K562 (cell line): ENCODE results near the gene GPN1. TPM values are rescaled to one million over a fixed set of nuclear protein-coding genes. Genes with fewer than 3 reads are reported as not detected.

Experiments used
- BRCA1 ChIP-seq, 2 experiments: fragments of 450-650 bp in 1 of 2; sonication (generic) in 1 of 2; formaldehyde crosslinking in 1 of 2; IDR thresholded peaks; 2 replicates each; pipeline versions ENCODE4 v1.5.0 to v1.6.1; 2017 to 2020; ENCODE audit warnings: mild to moderate bottlenecking in 1 of 2, missing genetic modification reagents in 1 of 2
- CTBP1 ChIP-seq: fragments of 450-650 bp; IDR thresholded peaks from 2 replicates; pipeline ENCODE4 v1.6.1; 2016; ENCODE audit warnings: borderline replicate concordance
- ETV6 ChIP-seq, 3 experiments: fragments of 150-350 bp in 1 of 3; sonication (generic) in 1 of 3; formaldehyde crosslinking in 1 of 3; IDR thresholded peaks; 2 replicates each; pipeline versions ENCODE4 v1.6.1 to v1.8.0; 2014 to 2022; ENCODE audit warnings: borderline replicate concordance in 2 of 3, low read depth in 2 of 3, antibody characterized with exemption in 1 of 3, low read length in 1 of 3, mild to moderate bottlenecking in 1 of 3, missing genetic modification reagents in 1 of 3
- EZH2 ChIP-seq: IDR thresholded peaks from 2 replicates; pipeline ENCODE4 v1.6.1; 2012; ENCODE audit warnings: low read depth, mild to moderate bottlenecking, inconsistent platforms, low read length, borderline replicate concordance
- FOXA3 ChIP-seq, 2 experiments: fragments of 450-650 bp in 1 of 2; sonication (generic) in 1 of 2; formaldehyde crosslinking; IDR thresholded peaks in 1 of 2; conservative IDR thresholded peaks in 1 of 2; 2 replicates each; pipeline versions ENCODE4 v1.4.0 to v1.8.0; 2020 to 2022; ENCODE audit warnings: mild to moderate bottlenecking in 2 of 2, missing genetic modification reagents in 1 of 2
- HDAC1 ChIP-seq, 2 experiments: fragments of 450-650 bp; IDR thresholded peaks; 2 replicates each; pipeline ENCODE4 v1.6.1; 2016 to 2017; ENCODE audit warnings: inconsistent platforms in 1 of 2, mild to moderate bottlenecking in 1 of 2, moderate library complexity in 1 of 2
- HMG20B ChIP-seq: fragments of 250-450 bp; sonication (Bioruptor Pico); IDR thresholded peaks from 2 replicates; pipeline ENCODE4 v1.5.0; 2021; ENCODE audit warnings: mild to moderate bottlenecking
- KLF1 ChIP-seq: fragments of 450-650 bp; IDR thresholded peaks from 2 replicates; pipeline ENCODE4 v1.6.1; 2016; ENCODE audit warnings: missing genetic modification characterization, missing compliant biosample characterization
- NCOA1 ChIP-seq: fragments of 450-650 bp; IDR thresholded peaks from 2 replicates; pipeline ENCODE4 v1.6.1; 2016; ENCODE audit warnings: low read depth
- PHB2 ChIP-seq: fragments of 450-650 bp; IDR thresholded peaks from 2 replicates; pipeline ENCODE4 v1.6.1; 2017; ENCODE audit warnings: low read depth
- SMARCC2 ChIP-seq: fragments of 450-650 bp; IDR thresholded peaks from 2 replicates; pipeline ENCODE4 v1.6.1; 2017; ENCODE audit warnings: antibody characterized with exemption, moderate library complexity, mild to moderate bottlenecking, low read depth
- TAF7 ChIP-seq: fragments of 450-650 bp; IDR thresholded peaks from 2 replicates; pipeline ENCODE4 v1.6.1; 2016; ENCODE audit warnings: missing genetic modification characterization, missing compliant biosample characterization
- TCFL5 ChIP-seq: fragments of 250-450 bp; sonication (Bioruptor Pico); conservative IDR thresholded peaks from 2 replicates; pipeline ENCODE4 v1.6.1; 2021; ENCODE audit warnings: mild to moderate bottlenecking, moderate library complexity, matching md5 sums
- ZBTB17 ChIP-seq: fragments of 450-650 bp; formaldehyde crosslinking; IDR thresholded peaks from 2 replicates; pipeline ENCODE4 v1.4.0; 2020; ENCODE audit warnings: mild to moderate bottlenecking
- ZFP30 ChIP-seq: fragments of 250-450 bp; sonication (Bioruptor Pico); IDR thresholded peaks from 2 replicates; pipeline ENCODE4 v1.8.0; 2022; ENCODE audit warnings: moderate library complexity, mild to moderate bottlenecking, inconsistent platforms, borderline replicate concordance
- ZNF217 ChIP-seq: sonication (generic); formaldehyde crosslinking; IDR thresholded peaks from 2 replicates; pipeline ENCODE4 v1.8.0; 2022; ENCODE audit warnings: mild to moderate bottlenecking, missing genetic modification reagents
- polyA plus RNA-seq, 8 experiments: library from polyadenylated mRNA; depleted of rRNA in 4 of 8; stranded (reverse) in 5 of 8; unstranded in 3 of 8; fragments of >200 nt; fragmentation: Nextera tagmentation in 2 of 8; fragmentation: Illumina TruSeq in 1 of 8; extraction: Ambion mirVana in 2 of 8; extraction: Trizol in 1 of 8; gene quantifications; 2 replicates each; pipeline versions ENCODE4 v1.2.1 to v1.2.3, GENCODE V29; 2011 to 2014; ENCODE audit warnings: inconsistent platforms in 1 of 8, missing spikeins in 1 of 8
- total RNA-seq, 7 experiments: library from RNA; depleted of rRNA in 6 of 7; stranded (reverse); fragments of >200 nt in 6 of 7; fragmentation: Illumina TruSeq in 2 of 7; extraction: Trizol in 2 of 7; gene quantifications; 2 replicates each; pipeline versions ENCODE4 v1.2.1 to v1.2.3, GENCODE V29; 2011 to 2021; ENCODE audit warnings: low replicate concordance in 1 of 7
- TF ChIP-seq, protein P1 (sequence below), 2 experiments: IDR thresholded peaks; 2 replicates each; pipeline ENCODE4 v1.6.1; 2011; ENCODE audit warnings: borderline replicate concordance in 1 of 2, control low read depth in 1 of 2, low read depth in 1 of 2, low read length in 1 of 2, mild to moderate bottlenecking in 1 of 2, mixed read lengths in 1 of 2, moderate library complexity in 1 of 2; ENCODE audit not compliant: insufficient read depth in 1 of 2, insufficient read length in 1 of 2, poor library complexity in 1 of 2, severe bottlenecking in 1 of 2; ENCODE audit errors: extremely low read depth in 1 of 2
- TF ChIP-seq, protein P2 (sequence below): sonication (generic); formaldehyde crosslinking; IDR thresholded peaks from 2 replicates; pipeline ENCODE4 v1.8.0; 2023; ENCODE audit warnings: mild to moderate bottlenecking, missing genetic modification reagents
- TF ChIP-seq, protein P3 (sequence below), 2 experiments: fragments of 200-800 bp in 1 of 2; sonication (Bioruptor generic) in 1 of 2; sonication (generic) in 1 of 2; formaldehyde crosslinking in 1 of 2; IDR thresholded peaks in 1 of 2; conservative IDR thresholded peaks in 1 of 2; 2 replicates each; pipeline versions ENCODE4 v1.5.0 to v1.6.1; 2016 to 2020; ENCODE audit warnings: missing compliant biosample characterization in 1 of 2, missing genetic modification characterization in 1 of 2, missing genetic modification reagents in 1 of 2

The GPN1 gene
- total and polyA plus RNA-seq, 9 of the 15 experiments (the other 6 are each of a cell fraction or from before 2014, with no cell fraction given), result 23.4 to 171 (median 48.2) TPM

DNA sequence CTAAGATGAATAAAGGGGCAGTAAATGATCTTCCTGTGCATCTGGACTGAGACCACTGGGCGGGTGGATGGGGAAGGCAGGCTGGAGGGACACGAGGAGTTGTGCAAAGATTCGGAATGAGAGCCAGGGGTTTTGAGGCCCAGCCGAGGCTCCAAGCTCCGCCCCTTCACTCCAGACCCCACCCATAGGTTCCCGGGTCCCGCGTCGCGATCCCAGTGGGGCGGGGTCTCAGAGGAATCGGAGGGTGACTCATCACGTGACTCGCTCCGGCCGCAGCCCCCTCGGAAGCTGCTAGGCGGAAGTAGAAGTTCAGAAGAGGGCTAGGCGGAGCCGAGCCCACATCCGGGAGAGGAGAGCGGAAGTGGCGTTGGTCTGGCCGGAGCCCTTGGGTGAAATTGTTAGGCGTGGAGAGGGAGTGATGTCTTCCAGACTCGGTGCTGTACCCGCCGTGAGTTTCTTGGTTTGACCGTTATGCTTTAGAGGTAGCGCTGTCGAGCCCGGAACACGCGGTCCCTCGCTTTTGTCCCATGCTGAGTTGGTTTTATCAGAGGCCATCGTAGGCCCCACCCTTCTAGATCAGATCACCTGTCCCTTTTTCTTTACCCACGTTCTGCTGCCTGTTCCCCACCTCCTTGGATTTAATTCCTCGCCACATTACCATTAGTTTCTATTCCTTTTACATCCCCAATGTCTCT lies 46.0 kb upstream of the GPN1 start, which contains the start of gene ZNF512 (continued):
- peak in 1 of 2 experiments; percentile 58; a peak in 2 of 4 replicates for TF ChIP-seq ETV6 (IDR thresholded peaks at IDR 0.05; ENCODE audit: borderline replicate concordance in 1 of 2, low read depth in 2 of 2, low read length in 1 of 2)
- TF ChIP-seq ETV6 (CRISPR knock-in tag; IDR thresholded peaks at IDR 0.05; ENCODE audit: borderline replicate concordance), result no peak
- TF ChIP-seq EZH2, result no peak
- TF ChIP-seq CTBP1, result no peak; the same call in 1 of the 2 replicates
- no peak for TF ChIP-seq SMARCC2
- TF ChIP-seq, protein P1, sequence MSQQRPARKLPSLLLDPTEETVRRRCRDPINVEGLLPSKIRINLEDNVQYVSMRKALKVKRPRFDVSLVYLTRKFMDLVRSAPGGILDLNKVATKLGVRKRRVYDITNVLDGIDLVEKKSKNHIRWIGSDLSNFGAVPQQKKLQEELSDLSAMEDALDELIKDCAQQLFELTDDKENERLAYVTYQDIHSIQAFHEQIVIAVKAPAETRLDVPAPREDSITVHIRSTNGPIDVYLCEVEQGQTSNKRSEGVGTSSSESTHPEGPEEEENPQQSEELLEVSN (IDR thresholded peaks at IDR 0.05; ENCODE audit: borderline replicate concordance in 1 of 2, extremely low read depth in 1 of 2, insufficient read depth in 1 of 2, insufficient read length in 1 of 2, low read depth in 1 of 2, low read length in 1 of 2, poor library complexity in 1 of 2, severe bottlenecking in 1 of 2), result peak; percentile 62 to 79
- TF ChIP-seq FOXA3 (CRISPR knock-in tag; conservative IDR thresholded peaks at IDR 0.05 in 1 of 2, IDR thresholded peaks at IDR 0.05 in 1 of 2), result 0 out of 4 replicates have a peak, but pooled peaks of 1 of the 2 experiments have one; percentile 1
- peak; percentile 75; the same call in 1 of the 2 replicates for TF ChIP-seq KLF1
- peak in 1 of 2 experiments; percentile 82; a peak in 2 of 4 replicates for TF ChIP-seq HDAC1 (IDR thresholded peaks at IDR 0.05)
- 0 out of 2 replicates have a peak, but pooled peaks have one; percentile 13 for TF ChIP-seq PHB2
- TF ChIP-seq HMG20B (CRISPR knock-in tag), result no peak
- no peak for TF ChIP-seq BRCA1 (IDR thresholded peaks at IDR 0.05)
- TF ChIP-seq BRCA1 (CRISPR knock-in tag; IDR thresholded peaks at IDR 0.05), result no peak
- TF ChIP-seq NCOA1, result 0 out of 2 replicates have a peak, but pooled peaks have one; percentile 15
- TF ChIP-seq, protein P2, sequence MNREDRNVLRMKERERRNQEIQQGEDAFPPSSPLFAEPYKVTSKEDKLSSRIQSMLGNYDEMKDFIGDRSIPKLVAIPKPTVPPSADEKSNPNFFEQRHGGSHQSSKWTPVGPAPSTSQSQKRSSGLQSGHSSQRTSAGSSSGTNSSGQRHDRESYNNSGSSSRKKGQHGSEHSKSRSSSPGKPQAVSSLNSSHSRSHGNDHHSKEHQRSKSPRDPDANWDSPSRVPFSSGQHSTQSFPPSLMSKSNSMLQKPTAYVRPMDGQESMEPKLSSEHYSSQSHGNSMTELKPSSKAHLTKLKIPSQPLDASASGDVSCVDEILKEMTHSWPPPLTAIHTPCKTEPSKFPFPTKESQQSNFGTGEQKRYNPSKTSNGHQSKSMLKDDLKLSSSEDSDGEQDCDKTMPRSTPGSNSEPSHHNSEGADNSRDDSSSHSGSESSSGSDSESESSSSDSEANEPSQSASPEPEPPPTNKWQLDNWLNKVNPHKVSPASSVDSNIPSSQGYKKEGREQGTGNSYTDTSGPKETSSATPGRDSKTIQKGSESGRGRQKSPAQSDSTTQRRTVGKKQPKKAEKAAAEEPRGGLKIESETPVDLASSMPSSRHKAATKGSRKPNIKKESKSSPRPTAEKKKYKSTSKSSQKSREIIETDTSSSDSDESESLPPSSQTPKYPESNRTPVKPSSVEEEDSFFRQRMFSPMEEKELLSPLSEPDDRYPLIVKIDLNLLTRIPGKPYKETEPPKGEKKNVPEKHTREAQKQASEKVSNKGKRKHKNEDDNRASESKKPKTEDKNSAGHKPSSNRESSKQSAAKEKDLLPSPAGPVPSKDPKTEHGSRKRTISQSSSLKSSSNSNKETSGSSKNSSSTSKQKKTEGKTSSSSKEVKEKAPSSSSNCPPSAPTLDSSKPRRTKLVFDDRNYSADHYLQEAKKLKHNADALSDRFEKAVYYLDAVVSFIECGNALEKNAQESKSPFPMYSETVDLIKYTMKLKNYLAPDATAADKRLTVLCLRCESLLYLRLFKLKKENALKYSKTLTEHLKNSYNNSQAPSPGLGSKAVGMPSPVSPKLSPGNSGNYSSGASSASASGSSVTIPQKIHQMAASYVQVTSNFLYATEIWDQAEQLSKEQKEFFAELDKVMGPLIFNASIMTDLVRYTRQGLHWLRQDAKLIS (CRISPR knock-in tag), result peak; percentile 41; the same call in 1 of the 2 replicates
- peak; percentile 24; the same call in 1 of the 2 replicates for TF ChIP-seq ZBTB17 (CRISPR knock-in tag)
- TF ChIP-seq, protein P3, sequence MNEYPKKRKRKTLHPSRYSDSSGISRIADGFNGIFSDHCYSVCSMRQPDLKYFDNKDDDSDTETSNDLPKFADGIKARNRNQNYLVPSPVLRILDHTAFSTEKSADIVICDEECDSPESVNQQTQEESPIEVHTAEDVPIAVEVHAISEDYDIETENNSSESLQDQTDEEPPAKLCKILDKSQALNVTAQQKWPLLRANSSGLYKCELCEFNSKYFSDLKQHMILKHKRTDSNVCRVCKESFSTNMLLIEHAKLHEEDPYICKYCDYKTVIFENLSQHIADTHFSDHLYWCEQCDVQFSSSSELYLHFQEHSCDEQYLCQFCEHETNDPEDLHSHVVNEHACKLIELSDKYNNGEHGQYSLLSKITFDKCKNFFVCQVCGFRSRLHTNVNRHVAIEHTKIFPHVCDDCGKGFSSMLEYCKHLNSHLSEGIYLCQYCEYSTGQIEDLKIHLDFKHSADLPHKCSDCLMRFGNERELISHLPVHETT (CRISPR knock-in tag; conservative IDR thresholded peaks at IDR 0.05 in 1 of 2, IDR thresholded peaks at IDR 0.05 in 1 of 2), result no peak; a peak in 2 of 4 replicates
- TF ChIP-seq TCFL5 (CRISPR knock-in tag), result no peak
- no peak for TF ChIP-seq ZFP30 (CRISPR knock-in tag)
- no peak for TF ChIP-seq ZNF217 (CRISPR knock-in tag)
- TF ChIP-seq TAF7 (tag), result peak; percentile 45; the same call in 1 of the 2 replicates
